Fibroblast of the aortic adventitia (primary cell): Measurements from ENCODE around the gene CHRM3. TPM values are rescaled to one million over a fixed set of nuclear protein-coding genes. Genes with fewer than 3 reads are reported as not detected.

Experiments
- DNase-seq: peaks from one replicate; pipeline ENCODE4 v3.0.0-alpha.2; 2010; ENCODE audit warnings: low read depth
- H3K4me3 ChIP-seq: 2 replicates; pipeline ENCODE4 v1.5.1; 2011; ENCODE audit warnings: low read depth, mild to moderate bottlenecking, control low read depth, low read length, moderate library complexity
- total RNA-seq: library from RNA; depleted of rRNA; stranded (reverse); fragments of >200 nt; gene quantifications from 2 replicates; pipeline ENCODE4 v1.2.3, GENCODE V29; 2012; ENCODE audit warnings: low replicate concordance
- TF ChIP-seq, protein P1 (sequence below): IDR thresholded peaks from 2 replicates; pipeline ENCODE4 v1.5.1; 2011; ENCODE audit warnings: mild to moderate bottlenecking, low read length, control low read depth, inconsistent platforms; ENCODE audit not compliant: insufficient read depth

CHRM3 gene
- total RNA-seq = 0.09 TPM in 1 of 2 replicates, not detected in the other

- no peak for DNase-seq
- TF ChIP-seq, protein P1, sequence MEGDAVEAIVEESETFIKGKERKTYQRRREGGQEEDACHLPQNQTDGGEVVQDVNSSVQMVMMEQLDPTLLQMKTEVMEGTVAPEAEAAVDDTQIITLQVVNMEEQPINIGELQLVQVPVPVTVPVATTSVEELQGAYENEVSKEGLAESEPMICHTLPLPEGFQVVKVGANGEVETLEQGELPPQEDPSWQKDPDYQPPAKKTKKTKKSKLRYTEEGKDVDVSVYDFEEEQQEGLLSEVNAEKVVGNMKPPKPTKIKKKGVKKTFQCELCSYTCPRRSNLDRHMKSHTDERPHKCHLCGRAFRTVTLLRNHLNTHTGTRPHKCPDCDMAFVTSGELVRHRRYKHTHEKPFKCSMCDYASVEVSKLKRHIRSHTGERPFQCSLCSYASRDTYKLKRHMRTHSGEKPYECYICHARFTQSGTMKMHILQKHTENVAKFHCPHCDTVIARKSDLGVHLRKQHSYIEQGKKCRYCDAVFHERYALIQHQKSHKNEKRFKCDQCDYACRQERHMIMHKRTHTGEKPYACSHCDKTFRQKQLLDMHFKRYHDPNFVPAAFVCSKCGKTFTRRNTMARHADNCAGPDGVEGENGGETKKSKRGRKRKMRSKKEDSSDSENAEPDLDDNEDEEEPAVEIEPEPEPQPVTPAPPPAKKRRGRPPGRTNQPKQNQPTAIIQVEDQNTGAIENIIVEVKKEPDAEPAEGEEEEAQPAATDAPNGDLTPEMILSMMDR = no peak
- no peak within 1 kb of the TSS for H3K4me3 ChIP-seq
These were observed at the start of gene CHRM3 for GRCh38 chr1:239386453-239387303. Gene CHRM3 (plus strand): TSS chr1:239386568. CDS start chr1:239907452, 520,884 bp downstream.

GRCh38 chr1:239337799-239338430 lies 48.5 kb upstream of the CHRM3 start:
- H3K4me3 ChIP-seq = no peak overlapping the region
- no peak for DNase-seq
- TF ChIP-seq, protein P1 = no peak

DNA sequence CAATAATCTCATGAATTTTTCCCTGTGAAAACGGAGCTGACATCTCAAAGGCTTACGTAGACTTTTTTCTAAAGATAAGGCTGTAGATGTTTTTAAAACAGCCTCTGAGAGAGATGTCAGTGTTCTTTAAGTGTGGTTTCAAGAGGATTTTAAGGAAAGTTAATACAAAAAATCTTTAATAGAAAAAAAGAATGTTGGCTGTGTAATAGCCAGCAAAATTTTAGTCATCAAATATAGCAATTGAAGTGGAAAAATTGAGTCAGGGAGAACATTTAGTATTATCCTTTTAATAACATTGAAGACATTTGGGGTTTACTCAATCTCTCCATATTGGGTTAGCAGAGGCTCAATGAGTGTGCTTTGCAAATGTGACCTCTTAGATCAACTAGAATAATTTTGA lies 38.6 kb upstream of the CHRM3 start:
- TF ChIP-seq, protein P1 = no peak
- no peak for DNase-seq
- no peak overlapping the region for H3K4me3 ChIP-seq

DNA sequence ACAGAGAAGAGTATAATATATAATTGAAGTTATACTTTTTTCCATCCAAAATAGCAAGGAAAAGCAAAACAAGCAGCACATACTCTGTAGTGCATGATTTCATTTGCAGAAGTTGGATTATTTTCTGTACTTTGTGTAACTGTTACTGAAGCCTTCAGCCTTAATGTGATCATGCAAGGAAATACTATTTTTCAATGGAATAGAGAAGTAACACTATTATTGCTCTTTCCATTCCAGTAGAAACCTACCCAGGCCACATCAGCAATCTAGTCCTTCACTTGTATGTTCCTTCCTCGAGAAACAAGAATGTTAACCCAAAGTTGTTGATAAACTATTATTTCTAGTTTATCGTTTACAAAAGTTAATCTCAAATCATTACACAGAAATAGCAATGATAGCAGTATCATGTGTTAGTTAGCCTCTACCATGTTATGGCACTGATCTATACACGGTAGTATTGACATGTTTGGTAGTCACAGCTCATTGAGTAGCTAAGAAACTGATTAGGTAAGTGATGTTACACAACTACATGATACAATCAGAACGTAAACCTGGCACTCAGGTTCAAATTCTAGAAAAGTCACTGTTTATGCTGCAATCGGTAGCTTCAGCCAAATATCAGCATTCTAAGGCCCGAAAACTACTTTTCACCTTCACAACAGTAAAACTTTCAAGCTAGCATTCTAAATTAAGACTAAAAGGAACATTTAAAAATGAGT lies 37.6 kb upstream of the CHRM3 start:
- no peak overlapping the region for H3K4me3 ChIP-seq
- DNase-seq = no peak
- TF ChIP-seq, protein P1 = no peak

- TF ChIP-seq, protein P1 = no peak
- no peak for DNase-seq
These were observed 36.7 kb upstream of the CHRM3 start for GRCh38 chr1:239349699-239350098.

GRCh38 chr1:239353536-239353935 lies 32.8 kb upstream of the CHRM3 start:
- H3K4me3 ChIP-seq = no peak overlapping the region
- TF ChIP-seq, protein P1 = no peak
- DNase-seq = no peak

More at GRCh38 chr1:239349699-239350098, 36.7 kb upstream of the CHRM3 start:
- H3K4me3 ChIP-seq = no peak overlapping the region
